ENCODE results near the gene KIF13A.
"Not testable (repeated sequence)": the region's sequence is repeated elsewhere in the genome, so short reads cannot be mapped to it uniquely, and the experiment has no call there.

KIF13A gene

DNA sequence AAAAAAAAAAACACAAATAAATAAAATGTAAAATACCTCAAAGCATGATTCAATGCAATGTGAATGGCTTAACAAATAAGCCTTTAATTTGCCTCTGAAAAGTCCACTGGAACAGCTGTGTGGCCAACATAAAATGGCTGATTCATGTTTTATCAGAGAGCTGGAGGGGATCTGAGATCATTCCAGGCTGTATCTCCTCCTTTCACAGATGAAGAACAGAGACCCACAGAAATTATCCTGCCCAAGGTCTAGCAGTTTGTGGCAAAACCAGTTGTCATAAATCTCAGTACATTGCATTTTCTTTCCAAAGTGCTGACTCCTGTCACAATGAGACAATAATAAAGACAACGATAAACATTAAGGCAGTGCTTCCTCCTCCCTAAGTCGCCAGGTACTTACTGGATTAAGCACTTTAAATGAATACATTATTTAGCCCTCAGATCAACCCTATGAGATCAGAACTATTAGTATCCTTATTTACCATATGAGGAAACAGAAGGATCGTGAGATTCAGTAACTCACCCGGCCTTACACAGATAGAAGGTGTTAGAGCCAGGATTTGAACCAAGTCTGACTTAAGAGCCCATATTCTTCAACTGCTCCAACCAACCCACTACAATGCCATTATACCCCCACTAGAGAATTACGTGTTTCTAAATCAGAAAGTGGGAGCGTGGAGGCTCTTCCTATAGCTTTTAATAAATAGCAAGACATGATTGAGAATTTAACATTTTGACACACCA lies 118.3 kb downstream of the KIF13A start:
- DNase-seq = no peak

DNA sequence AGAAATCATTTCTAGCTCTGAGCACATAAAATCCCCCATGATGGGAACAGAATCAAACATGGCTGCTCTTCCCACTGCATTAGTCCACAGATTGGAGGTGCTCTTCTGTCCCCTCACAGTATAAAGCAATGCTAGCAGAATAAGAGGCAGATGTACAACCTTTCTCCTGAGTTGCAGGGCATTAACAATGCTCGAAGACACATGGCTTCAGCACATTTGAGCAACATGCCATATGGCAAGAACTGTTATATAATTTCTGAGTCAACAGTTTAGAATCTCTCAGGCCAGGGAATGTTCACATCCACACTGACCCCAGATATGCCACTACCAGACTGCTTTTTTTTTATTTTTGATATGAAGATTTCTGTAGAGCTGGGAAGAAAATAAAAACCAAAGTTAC lies 119.6 kb downstream of the KIF13A start:
- no peak for DNase-seq

DNA sequence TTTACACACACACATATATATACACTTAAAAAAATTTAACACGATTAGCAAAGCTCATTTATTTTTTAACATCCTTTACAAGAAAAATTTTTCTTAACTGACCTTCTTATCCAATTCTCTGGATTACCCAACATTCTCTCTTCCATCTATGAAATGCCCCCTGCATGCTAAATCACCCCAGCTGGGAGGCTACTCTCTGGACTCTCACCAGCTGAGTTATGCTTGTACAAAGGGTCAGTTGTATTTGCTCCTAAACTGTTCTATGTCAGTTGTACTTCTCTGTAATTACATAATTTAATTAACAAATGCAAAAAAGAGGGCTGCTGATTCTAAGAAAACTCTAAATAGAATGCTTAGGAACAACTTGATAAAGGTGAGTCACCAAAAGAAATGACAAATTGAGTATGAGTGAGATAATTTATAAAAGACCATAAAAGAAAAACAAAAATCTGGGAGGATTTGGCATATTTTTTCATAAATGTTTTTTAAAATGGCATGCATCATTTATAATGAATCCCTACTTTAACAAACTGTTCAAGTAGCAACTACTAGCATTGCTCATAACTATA lies 120.5 kb downstream of the KIF13A start:
- no peak for DNase-seq

DNA sequence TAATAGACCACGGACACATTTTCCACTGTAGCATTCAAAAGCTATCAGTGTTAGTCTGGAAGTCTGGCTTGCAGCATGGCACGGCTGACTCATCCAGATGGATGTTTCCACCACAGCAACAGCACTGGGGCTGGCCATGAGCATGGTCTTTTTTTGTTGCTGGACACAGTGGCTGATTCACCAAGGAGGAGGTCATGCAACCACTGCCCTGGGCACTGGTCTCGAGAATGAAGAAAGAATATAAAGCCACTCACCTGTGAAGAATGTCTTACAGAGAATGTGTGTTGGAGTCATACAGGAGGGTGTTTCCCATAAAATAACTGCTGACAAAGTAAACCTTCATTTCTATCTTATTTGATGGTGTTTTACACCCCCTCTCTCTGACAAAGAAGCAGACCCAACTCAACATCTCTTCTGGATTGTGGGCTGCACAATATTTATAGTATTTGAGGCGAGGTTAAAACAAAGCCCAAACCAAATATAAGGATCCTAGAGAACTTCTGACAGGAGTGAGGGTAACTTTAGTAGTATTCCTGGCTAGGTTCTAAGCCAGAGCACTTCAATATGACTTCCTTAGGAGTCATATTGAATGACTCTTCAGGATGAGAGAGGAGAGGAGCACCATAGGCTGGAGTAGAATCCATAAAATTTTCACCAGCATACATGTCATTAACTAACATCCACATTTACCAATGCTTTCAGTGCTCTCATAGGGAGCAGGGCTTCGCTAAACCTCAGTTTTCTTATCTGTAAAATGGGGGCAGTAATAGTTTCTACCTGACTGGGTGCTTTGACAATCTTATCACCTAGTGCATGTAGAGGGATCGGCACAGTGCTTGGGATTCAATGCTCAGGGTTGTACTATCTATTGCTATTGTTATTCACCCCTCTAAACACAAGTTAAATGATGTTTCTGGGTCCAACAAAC lies 121.4 kb downstream of the KIF13A start:
- DNase-seq = peak; percentile 74

DNA sequence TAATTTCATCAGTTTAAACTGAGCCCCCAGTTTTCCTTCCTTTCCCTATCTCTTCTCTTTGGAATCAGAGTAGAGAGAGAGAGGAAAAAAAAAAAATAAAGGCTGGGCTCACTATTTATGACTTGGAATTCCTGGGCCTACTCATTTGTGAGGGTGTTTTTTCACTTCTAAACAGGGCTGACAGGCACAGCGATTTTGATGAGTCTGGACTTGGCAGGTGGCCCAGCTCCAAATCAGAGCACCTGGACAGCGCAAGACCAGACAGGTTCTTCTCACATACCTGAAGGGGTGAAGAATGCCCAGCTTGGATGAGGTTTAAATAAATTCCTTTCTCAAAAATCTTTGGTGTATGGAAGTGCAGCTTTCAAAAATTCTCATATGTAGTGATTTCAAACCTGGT lies 122.2 kb downstream of the KIF13A start:
- no peak for DNase-seq

DNA sequence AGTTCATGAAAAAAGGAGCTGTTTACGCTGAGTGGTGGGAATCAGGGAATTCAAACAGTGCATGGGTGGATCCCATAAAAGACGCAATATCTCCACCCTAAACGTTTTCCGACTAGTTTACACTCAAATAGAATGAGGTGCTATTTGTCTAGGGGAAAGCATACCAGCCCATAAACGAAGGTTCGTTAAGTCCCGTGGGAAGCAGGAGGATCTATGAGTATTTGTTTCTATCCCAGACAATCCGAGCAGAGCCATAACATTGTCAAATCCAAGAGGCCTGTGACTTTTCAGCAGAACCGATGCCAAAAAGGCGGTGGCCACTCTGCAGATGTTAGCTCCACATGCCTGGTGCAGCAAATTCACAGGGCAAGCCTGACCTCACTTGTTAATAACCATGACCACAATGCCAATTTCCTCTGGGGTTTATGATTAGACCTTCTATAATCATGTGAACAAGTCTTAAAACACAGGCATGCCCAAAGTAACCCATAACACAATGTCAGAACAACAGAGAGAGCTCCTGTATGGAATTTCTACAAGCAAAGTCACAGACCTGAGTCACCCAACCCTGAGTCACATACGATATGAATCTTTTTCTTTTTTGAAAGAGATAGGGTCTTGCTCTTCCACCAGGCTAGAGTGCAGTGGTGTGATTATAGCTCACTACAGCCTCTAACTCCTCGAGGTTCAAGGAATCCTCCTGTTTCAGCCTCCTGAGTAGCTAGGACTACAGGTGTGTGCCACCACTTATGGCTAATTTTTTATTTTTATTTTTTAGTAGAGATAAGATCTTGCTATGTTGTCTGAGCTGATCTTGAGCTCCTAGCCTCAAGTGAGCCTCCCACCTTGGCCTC lies 123.3 kb downstream of the KIF13A start:
- DNase-seq = peak; percentile 72

DNA sequence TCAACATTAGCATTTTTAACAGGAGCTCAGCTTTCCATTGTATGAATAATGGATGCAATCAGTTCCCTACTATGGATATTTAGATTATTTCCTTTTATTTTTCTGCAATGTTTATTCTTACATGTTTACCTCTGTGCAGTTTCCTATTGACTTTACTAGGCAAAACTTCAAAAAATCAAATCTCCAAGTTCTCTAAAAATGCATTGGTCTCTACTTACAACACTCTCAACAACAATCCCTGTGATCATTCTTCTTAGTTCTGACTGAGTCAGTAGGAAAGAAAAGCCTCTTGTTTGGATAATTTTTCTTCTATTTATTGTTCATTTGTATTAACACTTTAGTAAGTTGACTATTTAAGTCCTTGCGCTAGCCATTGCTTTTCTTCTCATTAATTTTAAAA lies 126.1 kb downstream of the KIF13A start:
- DNase-seq = no peak

DNA sequence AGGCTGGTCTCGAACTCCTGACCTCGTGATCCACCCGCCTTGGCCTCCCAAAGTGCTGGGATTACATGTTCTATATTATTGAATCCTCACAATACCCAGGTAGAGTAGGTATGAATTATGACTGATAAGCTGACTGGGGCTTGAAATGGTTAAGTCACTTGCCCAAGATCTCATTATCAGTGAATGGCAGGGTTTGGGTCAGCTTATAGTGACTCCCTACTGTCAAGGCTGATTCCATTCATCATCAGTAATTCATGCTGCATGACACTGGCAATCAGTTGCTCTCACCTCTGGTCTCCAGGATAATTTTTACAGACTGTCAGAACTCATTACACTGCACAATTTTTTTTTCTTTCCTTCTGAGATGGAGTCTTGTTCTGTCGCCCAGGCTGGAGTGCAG lies 127.6 kb downstream of the KIF13A start:
- no peak for DNase-seq

DNA sequence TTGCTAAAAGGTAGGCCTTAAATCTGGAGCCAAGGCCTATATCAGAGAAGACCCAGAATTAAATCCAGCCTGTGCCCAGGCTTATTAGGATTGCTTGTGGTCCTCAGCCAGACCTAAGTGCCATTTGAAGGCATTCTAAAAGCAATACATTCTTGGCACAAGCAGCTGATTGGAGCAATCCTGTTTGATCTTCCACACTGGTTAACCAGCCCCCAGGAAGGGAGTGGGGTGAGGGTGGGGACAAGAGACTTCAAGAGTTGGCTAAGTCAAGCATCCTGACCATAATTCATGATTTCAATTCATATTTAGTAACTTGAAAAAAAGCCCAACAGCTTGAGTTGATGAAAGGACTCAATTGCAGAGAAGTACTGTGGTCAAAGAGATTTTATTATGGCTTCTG lies 128.9 kb downstream of the KIF13A start:
- DNase-seq = no peak

DNA sequence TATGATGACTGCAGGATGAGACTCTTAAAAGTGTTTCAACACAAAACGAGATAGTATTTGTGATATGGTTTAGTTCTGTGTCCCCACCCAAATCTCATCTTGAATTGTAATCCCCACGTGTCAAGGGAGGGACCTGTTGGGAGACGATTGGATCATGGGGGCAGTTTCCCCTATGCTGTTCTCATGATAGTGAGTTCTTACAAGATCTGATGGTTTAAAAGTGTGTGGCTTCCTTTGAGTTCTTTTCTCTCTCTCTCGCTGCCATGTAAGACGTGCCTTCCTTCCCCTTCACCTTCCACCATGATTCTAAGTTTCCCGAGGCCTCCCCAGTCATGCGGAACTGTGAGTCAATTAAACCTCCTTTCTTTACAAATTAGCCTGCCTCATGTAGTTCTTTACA lies 130.2 kb downstream of the KIF13A start:
- DNase-seq = not testable (repeated sequence)

DNA sequence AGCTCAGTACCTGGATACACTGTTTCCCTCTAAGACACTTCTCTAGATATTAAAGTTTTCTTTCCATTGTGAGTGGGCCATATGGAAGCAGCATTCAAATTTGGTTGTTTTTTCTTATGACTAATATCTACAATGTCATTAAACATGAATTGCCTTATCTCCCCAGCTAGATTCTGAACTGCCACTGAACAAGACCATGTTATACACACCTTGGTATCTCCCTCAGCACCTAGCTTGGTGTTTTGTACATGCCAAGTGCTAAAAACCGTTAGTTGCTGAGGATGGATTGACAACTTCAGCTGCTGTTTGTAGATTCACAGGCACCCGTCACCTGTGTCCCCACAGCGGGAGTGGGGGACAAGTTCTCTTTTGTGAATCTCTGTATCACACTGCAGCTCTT lies 131.1 kb downstream of the KIF13A start:
- DNase-seq = no peak

DNA sequence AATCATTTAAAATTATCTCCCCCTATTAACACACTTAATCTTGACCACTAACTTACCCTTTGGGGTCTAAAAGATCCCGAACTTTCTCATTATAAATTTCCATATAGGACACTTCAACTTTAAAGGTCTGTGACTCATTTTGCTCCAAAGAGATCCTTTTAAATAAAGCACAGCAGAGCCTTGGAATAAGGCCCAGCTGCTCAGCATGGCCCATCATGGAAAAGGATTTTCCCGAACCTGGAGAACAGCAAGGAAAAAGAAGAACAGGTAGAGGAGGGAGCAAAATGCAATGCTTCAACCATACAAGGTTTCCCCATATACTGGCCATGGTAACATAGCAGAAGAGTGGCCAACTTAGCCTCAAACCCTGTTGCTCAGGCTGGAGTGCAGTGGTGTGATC lies 132.1 kb downstream of the KIF13A start:
- DNase-seq = no peak

DNA sequence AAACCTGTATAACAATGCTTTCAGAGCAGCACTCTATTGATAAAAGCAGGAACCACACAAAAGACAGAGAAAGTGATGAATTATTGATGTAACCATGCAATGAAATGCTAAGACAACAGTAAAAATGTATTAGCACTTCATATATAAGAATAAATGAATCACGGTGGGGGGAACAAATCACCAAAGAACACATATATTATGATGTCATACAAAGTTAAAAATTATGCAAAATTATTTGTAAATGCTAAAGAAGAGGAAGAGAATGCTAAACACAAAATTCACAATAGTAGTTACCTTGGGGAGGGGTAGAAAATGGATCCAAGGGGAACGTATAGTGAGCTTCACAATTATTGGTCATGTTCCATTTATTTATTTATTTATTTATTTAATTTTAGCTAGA lies 133.9 kb downstream of the KIF13A start:
- no peak for DNase-seq

DNA sequence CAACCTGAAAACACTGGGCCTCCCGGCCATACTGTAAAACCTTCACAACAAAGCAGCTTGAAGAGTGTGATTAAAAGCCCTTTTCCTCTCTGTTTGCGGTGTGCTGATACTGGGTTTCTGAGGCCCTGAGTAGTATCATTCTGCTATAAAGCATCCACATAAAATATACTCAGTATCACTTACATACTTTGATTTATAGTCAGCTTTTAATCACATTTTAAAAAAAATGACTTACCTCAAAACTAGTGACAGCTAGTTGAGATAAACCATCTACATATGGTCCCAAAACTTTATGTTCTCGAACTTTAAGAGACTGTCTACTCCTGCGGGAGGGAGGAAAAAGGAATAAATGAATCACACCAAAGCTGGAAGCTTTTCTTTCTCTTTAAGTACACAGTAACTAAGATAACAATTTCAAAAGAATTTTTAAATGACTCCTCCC lies 135.7 kb downstream of the KIF13A start:
- DNase-seq = no peak

DNA sequence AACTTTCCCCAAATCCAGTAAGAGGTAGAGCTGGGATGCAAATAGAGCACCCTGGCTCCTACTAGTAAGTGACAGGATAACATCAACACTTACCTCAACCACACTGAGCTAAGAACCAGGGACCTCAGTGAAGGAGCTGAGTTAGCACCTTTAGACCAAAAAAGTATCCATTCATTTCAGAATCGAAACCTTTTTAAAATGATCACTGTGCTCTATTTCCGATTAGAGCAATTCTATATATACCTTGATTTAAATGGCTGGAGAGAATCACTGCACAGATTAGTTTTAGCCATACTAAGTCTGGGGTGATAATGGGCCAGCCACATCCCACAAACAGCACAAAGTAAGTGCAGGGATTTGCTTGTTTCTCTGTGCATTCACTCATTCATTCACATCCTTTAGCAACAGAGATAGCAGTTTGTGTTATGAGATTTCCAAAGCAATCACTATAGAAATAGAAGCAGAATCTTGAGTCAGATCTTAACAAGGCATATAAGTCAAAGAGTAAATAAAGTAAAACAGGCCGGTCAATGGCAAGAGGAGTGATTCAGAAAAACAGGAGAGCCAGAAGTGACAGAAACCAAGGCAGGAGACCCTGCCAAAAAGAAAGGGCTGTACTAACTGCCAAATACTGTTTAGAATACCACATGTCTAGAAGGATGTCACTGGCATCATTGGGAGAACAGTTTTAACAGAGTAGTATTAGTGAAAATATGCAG lies 136.3 kb downstream of the KIF13A start:
- DNase-seq = no peak

DNA sequence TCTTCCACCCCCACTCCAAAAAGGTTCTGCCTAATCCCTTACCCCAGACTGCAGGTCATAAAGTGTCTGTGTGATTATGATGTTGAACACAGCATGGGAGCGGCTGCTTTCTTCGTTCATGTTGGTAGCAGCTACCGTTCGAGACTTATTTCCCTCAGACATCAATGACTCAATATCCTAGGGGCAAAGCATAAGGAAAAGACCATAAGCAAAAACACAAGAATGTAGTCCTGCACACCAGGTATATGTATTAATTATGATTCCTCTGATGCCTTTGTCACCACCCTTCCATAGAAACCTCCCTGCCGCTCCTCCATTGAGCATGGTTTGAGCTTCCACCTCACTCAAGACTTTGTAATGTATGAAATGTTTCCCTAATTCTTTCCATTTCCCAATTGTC lies 137.2 kb downstream of the KIF13A start:
- DNase-seq = no peak

DNA sequence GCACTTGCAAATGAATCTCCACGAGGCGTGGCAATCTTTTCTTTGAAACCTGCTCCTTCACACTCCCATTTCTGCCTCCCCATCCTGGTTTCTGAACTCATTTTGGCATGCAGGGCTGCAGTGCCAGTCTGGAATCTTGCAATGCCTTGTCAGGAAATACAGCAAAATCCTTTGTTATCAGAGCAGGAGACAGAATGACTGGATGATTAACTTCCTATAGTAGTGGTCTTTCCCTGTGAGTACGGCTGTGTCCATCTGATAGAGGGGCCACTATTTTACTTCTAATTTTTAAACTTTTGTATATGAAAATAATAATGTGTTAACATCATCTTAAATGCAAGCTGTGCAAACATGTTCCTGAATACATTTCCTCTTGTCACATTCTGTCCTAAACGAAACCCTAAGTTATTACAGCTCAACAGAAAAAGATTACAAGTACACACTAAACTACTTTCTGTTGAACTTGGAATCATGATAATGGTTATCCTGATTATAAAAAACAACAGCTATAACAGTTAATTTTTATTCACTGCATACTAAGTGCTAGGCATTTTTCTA lies 140.2 kb downstream of the KIF13A start:
- no peak for DNase-seq

DNA sequence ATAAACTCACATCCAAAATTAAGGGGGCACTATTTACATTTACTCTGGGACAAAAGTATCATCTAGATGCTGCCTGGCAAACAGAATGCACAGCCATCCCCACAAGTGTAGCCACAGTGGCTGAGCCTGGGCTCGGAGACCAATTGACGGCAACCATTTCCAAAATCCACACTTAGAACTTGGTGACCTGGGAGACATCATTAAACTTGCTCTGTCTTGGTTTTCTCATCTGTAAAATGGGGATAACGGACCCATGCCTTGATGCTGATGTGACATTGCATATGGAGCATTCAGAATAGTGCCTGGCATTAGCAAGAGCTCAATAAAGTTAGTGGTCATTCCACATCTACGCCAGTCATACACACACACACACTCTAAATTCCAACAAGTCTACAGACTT lies 140.7 kb downstream of the KIF13A start:
- no peak for DNase-seq

DNA sequence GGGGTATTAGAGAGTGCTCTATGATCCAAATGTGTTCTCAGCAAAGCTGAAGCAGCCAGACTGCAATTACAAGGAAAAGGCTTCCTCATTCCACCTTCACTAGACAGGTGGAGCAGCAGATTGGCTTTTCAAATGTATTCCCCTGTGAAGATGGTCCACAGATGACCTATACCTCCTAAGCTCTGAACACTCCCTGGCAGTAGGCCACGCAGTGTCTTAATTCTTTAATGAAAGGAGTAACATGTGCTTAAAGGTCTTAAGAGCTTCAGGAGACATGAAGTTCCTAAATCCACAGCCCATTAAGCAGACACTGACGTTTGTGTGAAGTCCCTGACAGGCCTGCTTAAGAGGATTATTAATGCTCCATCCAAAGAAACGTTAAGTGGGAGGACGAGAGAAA lies 141.8 kb downstream of the KIF13A start:
- no peak for DNase-seq

DNA sequence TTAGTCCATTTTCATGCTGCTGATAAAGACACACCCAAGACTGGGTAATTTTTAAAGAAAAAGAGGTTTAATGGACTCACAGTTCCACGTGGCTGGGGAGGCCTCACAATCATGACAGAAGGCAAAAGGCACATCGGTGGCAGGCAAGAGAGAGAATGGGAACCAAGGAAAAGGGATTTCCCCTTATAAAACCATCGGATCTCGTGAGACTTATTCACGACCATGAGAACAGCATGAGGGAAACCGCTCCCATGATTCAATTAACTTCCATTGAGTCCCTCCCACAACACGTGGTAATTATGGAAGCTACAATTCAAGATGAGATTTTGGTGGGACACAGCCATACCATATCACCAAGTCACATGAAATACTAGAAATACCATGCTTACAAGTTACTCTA lies 142.5 kb downstream of the KIF13A start:
- not testable (repeated sequence) for DNase-seq

DNA sequence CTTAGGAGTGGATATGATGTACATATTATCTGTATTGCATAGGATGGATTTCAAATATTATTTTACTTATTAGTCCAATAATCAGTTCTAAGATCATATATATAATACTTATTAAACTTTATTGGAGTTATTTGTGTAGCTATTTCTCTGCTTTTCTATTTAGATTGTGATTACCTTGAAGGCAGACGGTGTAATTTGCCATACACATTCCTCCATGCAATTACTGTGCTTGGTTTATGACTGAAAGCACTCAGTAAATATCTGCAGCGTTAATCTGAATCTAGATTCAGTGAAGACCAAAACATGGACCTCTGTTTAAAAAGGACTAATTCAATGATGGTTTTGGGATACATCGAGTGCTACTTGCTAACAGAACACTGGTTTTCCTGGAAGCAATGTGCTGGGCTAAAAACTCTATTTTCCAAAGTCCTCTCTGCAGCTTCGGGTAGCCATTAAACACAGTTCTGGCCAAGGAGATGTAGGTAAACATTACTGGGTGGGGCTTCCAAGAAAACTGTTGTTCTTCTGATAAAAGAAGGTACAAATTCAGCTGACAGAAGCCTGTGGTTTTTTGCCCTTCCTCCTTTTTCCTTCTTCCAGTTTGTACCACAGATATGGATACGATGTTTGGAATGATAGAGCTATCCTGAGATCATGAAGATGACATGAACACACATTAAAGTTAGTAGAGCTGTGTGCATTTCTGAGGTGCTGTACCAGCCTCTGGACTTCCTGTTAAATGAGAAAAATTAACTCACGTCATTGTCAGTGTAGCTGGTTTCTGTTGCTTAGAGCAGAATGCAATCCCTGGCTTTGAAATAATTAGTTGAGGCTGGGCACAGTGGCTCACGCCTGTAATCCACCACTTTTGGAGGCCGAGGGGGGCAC lies 144.3 kb downstream of the KIF13A start:
- DNase-seq = no peak

Measured in T1000 (cell line).